Measurements from ENCODE around the gene NEXN.
"Not testable (repeated sequence)": the region's sequence is repeated elsewhere in the genome, so short reads cannot be mapped to it uniquely, and the experiment has no call there.

Gene NEXN

DNA sequence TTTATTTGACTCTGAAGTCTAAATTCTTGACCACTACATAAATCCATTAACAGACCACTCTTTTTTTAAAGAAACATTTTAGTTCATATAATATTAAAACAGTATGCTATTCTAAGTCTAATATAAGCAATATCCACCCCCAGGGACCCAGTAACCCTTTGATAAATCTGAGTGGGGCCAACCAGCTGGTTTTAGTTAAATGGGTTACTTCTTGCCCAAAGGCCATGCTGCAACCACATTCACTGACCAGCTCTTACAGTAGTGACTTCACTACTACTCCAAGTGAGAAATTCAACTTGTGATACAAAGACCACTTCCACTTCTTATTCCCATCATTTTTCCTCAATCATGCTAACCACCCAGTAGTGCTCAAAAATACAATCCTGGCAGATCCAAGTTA, 70.0 kb downstream of the NEXN start:
- Histone ChIP-seq H3K4me3 (no peak overlapping the region), H3K36me3 (replicated peaks) (peaks cover 100% of the 10 kb centered on the region), H3K4me1 (no peaks in the 10 kb centered on the region), H3K27me3 (ENCODE audit: low read depth) (no peaks in the 10 kb centered on the region), H3K9me3 (no peaks in the 10 kb centered on the region)
- in situ Hi-C loops (cut with MboI; ENCODE audit: low sequenced_read_pairs): no loop called here
- no peak for DNase-seq (ENCODE audit: low spot score in 2 of 2)

DNA sequence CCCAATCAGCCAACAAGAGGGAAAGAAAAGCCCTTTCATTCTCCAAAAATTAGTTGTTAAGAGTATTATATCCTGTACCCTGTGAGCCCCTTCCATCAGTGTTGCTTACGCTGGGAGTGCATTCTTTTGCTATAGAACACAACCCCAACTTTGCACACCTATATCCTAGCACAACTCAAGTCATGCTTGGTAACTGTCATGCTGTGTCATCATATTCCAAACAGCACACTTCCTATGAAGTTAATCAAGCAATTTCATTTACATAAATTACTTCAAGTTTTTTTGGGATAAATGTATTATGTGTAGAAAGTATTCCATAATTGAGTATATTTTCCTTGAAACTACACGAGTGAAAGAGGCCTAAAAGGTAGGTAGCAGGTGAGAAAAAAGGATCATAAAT, 70.4 kb downstream of the NEXN start:
- peaks cover 100% of the 10 kb centered on the region for H3K36me3 ChIP-seq (replicated peaks)
- no peak overlapping the region for H3K4me3 ChIP-seq
- H3K9me3 ChIP-seq: no peaks in the 10 kb centered on the region
- H3K27me3 ChIP-seq (ENCODE audit: low read depth): no peaks in the 10 kb centered on the region
- DNase-seq (ENCODE audit: low spot score in 2 of 2): no peak
- in situ Hi-C loops (cut with MboI; ENCODE audit: low sequenced_read_pairs): no loop called here
- no peaks in the 10 kb centered on the region for H3K4me1 ChIP-seq

DNA sequence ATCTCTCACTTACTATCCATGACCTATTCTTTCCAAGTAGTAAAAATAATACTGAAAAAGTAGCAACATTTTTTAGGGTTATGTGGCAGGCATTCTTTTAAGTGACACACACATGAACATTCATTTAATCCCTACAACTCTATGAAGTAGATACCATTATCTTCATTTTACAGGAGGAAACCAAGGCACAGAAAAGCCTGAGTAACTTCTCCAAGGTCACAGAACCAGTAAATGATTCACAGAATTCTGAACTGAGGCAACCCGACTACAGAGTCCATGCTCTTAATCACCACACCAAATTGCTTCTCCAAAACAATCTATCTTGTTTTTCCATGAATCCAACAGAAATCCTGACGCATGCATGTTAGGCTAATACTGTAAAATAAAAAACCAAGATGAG, 73.0 kb downstream of the NEXN start:
- DNase-seq (ENCODE audit: low spot score in 2 of 2): no peak
- peaks cover 100% of the 10 kb centered on the region for H3K36me3 ChIP-seq (replicated peaks)
- no peaks in the 10 kb centered on the region for H3K9me3 ChIP-seq
- no peaks in the 10 kb centered on the region for H3K27me3 ChIP-seq (ENCODE audit: low read depth)
- H3K4me3 ChIP-seq: no peak overlapping the region
- H3K4me1 ChIP-seq: no peaks in the 10 kb centered on the region
- in situ Hi-C loops (cut with MboI; ENCODE audit: low sequenced_read_pairs): no loop called here

DNA sequence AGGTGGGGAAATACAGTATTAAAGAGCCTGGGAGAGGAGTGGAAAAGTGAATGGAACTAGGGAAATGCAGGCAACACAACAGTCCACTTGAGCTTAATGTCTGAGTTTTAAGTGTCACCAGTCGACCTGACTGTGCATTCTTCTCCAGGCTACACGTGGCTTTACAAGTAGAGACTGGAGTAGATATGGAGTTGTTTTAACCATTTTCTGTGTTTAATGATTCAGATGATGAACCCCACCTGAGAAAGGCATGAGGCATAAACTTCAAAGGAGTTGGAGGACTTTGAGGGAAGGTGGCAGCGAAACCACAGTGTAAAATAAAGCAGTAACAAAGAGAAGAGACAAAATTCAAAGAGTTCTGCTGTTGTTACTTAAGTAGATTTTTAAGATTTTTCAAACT, 77.9 kb downstream of the NEXN start:
- DNase-seq (ENCODE audit: low spot score in 2 of 2): no peak
- Histone ChIP-seq H3K4me3 (no peak overlapping the region), H3K9me3 (no peaks in the 10 kb centered on the region), H3K4me1 (peaks cover 7% of the 10 kb centered on the region), H3K36me3 (replicated peaks) (peaks cover 99% of the 10 kb centered on the region), H3K27me3 (ENCODE audit: low read depth) (no peaks in the 10 kb centered on the region)
- in situ Hi-C loops (cut with MboI; ENCODE audit: low sequenced_read_pairs): no loop called here

DNA sequence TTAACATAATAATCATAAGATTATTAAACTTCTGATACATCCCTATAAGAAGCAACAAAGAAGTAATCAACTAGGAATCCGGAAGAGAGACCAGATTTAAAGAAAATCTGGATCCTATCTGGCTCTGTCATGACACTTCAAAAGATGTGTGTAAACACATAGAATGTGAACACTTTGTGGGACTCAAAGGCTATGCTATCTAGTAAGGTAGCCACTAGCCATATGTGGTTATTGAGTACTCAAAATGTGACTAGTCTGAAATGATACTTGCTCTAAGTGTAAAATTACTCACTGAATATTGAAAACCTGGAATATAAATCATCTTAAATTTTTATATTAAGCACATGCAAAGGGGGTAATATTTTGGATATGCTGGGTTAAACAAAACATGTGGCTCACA, 81.8 kb downstream of the NEXN start:
- no peak for DNase-seq (ENCODE audit: low spot score in 2 of 2)
- Histone ChIP-seq H3K27me3 (ENCODE audit: low read depth) (no peaks in the 10 kb centered on the region), H3K4me1 (peaks cover 21% of the 10 kb centered on the region), H3K9me3 (no peaks in the 10 kb centered on the region), H3K4me3 (no peak overlapping the region), H3K36me3 (replicated peaks) (peaks cover 73% of the 10 kb centered on the region)
- in situ Hi-C loops (cut with MboI; ENCODE audit: low sequenced_read_pairs): no loop called here

DNA sequence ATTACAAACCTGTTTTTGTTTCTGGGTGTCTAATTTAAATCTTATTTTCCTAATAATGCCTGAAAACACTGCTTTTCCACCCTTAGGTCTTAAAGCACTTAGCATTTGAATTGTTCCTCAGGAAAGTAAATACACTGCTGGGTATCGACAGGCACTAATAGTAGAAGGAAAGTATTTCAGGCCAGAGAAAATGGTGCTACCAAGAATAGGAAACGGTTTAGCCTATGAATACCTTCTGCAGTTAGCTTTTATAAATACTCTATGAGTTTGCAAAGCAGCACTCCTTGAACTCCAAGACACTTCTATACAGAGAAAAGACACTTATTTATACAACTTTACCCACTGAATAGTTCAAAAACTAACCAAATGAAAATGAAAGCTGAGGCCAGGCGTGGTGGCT, 83.7 kb downstream of the NEXN start:
- peaks cover 60% of the 10 kb centered on the region for H3K36me3 ChIP-seq (replicated peaks)
- DNase-seq (ENCODE audit: low spot score in 2 of 2): peak in 1 of 2 experiments; percentile 94

DNA sequence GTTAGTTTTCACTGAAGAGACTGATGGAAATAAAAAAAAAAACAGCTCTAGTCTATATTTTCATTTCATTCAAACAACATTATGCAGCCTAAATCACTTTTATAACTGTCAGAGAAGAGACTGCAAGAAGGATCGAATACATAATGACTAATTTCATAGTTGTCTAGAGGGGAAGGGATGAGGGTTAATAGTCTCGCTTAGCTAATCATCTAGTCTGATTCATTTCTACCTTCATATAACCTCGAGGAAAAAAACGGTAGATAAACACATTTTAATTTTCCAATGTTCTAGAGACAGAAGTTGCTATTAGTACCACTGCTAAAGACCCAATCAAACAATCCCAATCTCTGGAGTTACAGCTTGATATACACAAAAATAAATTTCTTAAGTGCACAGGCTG, 87.0 kb downstream of the NEXN start:
- Histone ChIP-seq H3K4me3 (peak overlapping the region; percentile 63), H3K4me1 (peaks cover 23% of the 10 kb centered on the region), H3K36me3 (replicated peaks) (peaks cover 36% of the 10 kb centered on the region), H3K27me3 (ENCODE audit: low read depth) (no peaks in the 10 kb centered on the region), H3K9me3 (no peaks in the 10 kb centered on the region)
- DNase-seq (ENCODE audit: low spot score in 2 of 2): no peak
- in situ Hi-C loops (cut with MboI; ENCODE audit: low sequenced_read_pairs): no loop called here

More for the DNA sequence above, 83.7 kb downstream of the NEXN start:
- in situ Hi-C loops (cut with MboI; ENCODE audit: low sequenced_read_pairs): no loop called here
- Histone ChIP-seq H3K9me3 (no peaks in the 10 kb centered on the region), H3K4me3 (no peak overlapping the region), H3K4me1 (peaks cover 26% of the 10 kb centered on the region), H3K27me3 (ENCODE audit: low read depth) (no peaks in the 10 kb centered on the region)

DNA sequence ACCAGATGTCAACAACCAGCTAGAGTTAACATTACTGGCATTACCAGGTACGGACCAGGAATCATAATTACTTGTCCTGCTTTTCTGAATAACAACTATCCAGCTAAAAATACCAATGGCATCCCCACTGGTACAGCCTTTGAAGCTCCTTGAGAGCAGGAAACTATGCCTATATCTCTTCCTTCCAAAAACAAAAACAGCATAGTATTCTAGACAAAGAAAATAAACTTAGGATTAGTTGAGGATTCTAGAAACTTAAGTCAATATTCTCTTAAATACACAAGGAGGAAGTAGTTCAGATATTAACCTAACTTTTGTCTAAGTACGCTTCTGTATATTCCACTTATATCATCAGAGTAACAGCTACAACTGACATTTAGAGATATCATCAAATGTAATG, 87.5 kb downstream of the NEXN start:
- H3K27me3 ChIP-seq (ENCODE audit: low read depth): no peaks in the 10 kb centered on the region
- H3K36me3 ChIP-seq (replicated peaks): peaks cover 31% of the 10 kb centered on the region
- H3K4me3 ChIP-seq: peak overlapping the region; percentile 63
- H3K9me3 ChIP-seq: no peaks in the 10 kb centered on the region
- no peak for DNase-seq (ENCODE audit: low spot score in 2 of 2)
- in situ Hi-C loops (cut with MboI; ENCODE audit: low sequenced_read_pairs): no loop called here
- H3K4me1 ChIP-seq: peaks cover 22% of the 10 kb centered on the region

DNA sequence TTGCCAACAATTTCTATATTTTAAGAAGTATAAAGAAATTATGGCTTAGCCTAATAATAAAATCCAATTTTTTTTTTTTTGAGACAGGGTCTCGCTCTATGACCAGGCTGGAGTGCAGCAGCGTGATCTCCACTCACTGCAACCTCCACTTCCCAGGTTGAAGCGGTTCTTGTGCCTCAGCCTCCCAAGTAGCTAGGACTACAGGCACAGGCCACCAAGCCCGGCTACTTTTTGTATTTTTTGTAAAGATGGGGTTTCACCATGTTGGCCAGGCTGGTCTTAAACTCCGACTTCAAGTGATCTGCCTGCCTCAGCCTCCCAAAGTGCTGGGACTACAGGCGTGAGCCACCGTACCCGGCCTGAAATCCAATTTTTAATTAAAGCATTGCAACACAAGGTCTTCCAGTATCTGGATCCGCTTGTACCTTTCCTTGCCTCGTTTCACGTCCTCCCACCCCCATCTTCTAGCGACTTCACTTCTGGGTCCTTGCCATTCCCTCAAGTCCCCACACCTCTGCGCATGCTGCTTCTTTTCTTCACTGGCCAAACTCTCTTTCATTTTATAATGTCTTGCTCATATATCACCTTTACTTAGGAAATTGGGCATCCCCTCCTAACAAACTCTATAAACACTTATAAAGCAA, 88.1 kb downstream of the NEXN start:
- Histone ChIP-seq H3K9me3 (no peaks in the 10 kb centered on the region), H3K27me3 (ENCODE audit: low read depth) (no peaks in the 10 kb centered on the region), H3K36me3 (replicated peaks) (peaks cover 26% of the 10 kb centered on the region), H3K4me1 (peaks cover 20% of the 10 kb centered on the region), H3K4me3 (peak overlapping the region; percentile 63)
- in situ Hi-C loops (cut with MboI; ENCODE audit: low sequenced_read_pairs): no loop called here
- DNase-seq (ENCODE audit: low spot score in 2 of 2): peak in 1 of 2 experiments; percentile 50

DNA sequence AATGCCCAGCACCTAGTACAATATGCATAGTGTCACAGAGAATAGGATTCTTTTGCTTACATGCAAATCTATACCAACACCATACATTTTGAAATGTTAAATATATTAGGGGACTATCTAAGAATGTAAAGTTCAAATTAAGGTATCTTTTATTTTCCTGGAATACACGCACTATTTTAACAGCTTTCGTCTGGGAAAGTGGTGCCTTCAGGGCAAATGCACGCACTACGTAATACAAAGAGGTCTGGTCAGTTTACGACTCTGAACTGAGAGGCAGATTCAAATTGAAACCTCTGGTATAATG, 89.5 kb downstream of the NEXN start:
- no peak for DNase-seq (ENCODE audit: low spot score in 2 of 2)
- in situ Hi-C loops (cut with MboI; ENCODE audit: low sequenced_read_pairs): no loop called here
- H3K4me1 ChIP-seq: peaks cover 27% of the 10 kb centered on the region
- H3K4me3 ChIP-seq: peak overlapping the region; percentile 63
- H3K27me3 ChIP-seq (ENCODE audit: low read depth): no peaks in the 10 kb centered on the region
- no peaks in the 10 kb centered on the region for H3K9me3 ChIP-seq
- H3K36me3 ChIP-seq (replicated peaks): peaks cover 26% of the 10 kb centered on the region

DNA sequence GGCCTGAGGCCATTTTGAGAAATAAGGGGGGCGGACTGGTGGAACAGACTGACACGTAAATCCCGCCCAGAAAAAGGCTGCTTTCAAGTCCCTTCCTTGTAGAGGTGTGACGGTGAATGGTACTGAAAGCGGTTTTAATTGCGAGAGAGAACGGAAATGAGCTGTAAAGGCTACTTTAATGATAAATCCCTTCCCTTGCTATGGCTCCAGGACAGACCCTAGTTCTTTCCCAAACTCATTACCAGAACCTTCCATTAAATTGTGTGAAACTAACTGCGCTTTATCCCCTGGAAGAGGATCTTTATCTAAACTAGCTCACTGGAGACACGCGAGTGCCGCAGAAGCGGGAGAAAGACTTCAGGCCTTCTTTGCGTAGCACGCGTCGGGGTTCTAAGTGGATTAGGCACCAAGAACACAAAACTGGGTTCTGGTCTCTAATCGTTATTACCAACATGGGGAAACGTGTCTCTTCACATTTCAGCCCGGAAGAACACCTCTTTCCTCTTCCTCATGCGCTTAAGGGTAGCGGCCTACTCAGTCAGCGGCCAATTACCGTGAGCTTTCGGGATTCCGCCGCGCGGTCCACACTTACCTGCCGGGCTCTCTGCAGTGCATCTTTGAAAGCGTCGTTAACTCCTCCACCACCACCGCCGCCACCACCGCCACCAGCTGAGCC, 90.0 kb downstream of the NEXN start:
- Histone ChIP-seq H3K36me3 (replicated peaks) (peaks cover 26% of the 10 kb centered on the region), H3K27me3 (ENCODE audit: low read depth) (no peaks in the 10 kb centered on the region), H3K4me1 (peaks cover 27% of the 10 kb centered on the region), H3K9me3 (no peaks in the 10 kb centered on the region), H3K4me3 (peak overlapping the region; percentile 63)
- peak; percentile 94 to 96 for DNase-seq (ENCODE audit: low spot score in 2 of 2)
- in situ Hi-C loops (cut with MboI; ENCODE audit: low sequenced_read_pairs): no loop called here

DNA sequence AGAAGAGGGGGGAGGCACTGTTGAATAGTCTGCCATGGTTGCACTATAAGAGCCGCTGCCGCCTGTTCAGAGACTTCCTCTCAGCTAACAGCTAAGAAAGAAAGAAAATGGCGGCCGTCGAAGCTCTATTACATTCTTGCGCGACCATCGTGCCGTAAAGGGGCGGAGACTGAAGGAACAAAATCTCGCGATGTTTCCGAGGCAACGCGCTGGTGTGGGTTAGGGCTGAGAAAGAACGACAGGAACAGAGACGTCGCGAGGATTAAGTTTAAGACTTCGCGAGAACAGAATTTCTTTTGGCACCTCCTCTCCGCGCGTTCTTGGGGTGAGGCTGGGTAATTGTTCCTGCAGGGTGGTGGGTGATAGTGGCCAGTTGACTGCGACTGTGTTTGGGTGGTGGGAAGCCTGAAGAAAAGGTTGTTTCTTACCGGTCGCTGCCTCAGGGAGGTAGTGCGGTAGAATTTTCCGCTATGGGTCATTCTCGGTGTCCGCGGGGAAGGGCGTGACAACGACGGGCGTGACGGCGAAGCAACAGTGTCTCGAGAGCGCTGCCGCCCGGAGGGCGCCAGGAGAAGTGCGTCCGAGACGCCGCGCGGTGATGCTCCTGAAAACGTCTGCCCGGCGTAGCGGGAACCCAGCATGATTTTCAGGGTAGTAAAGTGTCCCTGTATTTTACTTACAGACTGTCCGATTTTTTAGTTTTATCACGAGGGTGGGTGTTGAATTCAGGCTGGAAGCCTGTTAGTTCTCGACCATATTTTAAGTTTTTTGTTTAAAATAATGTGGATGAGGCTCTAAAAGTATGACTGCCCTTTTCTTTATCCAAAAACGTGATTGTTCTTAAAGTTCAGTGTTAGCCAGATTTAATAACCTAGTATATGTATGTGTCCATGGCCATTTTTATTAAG, 90.8 kb downstream of the NEXN start, which contains the start of gene FUBP1:
Gene FUBP1, minus strand, starts transcription at position 104 of the 908 bp plus-strand sequence. Its CDS starts 68 bp downstream, at position 36.
- peaks cover 32% of the 10 kb centered on the region for H3K4me1 ChIP-seq
- peak within 1 kb of the TSS; percentile 63 for H3K4me3 ChIP-seq
- DNase-seq (ENCODE audit: low spot score in 2 of 2): peak; percentile 96 to 99
- in situ Hi-C loops (cut with MboI; ENCODE audit: low sequenced_read_pairs): no loop called here
- no peaks in the 10 kb centered on the region for H3K27me3 ChIP-seq (ENCODE audit: low read depth)
- H3K36me3 ChIP-seq (replicated peaks): peaks cover 24% of the 10 kb centered on the region
- H3K9me3 ChIP-seq: no peaks in the 10 kb centered on the region

DNA sequence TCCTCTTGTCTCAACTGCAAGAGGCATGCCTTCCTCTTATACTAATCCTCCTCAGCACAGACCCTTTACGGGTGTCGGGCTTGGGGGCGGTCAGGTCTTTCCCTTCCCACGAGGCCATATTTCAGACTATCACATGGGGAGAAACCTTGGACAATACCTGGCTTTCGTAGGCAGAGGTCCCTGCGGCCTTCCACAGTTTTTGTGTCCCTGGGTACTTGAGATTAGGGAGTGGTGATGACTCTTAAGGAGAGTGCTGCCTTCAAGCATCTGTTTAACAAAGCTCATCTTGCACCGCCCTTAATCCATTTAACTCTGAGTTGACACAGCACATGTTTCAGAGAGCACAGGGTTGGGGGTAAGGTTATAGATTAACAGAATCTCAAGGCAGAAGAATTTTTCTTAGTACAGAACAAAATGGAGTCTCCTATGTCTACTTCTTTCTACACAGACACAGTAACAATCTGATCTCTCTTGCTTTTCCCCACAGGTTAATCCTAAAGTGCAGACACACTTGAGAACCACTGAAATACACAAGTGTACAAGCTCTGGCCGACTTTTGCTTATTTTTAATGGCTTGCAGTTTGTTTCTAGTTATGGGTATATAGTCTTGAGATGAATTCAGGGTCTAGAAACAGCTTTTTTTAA, 95.0 kb downstream of the NEXN start:
- DNase-seq (ENCODE audit: low spot score in 2 of 2): peak in 1 of 2 experiments; percentile 79
- H3K9me3 ChIP-seq; H3K36me3 ChIP-seq (replicated peaks); H3K27me3 ChIP-seq (ENCODE audit: low read depth); in situ Hi-C loops (cut with MboI; ENCODE audit: low sequenced_read_pairs); H3K4me3 ChIP-seq: not testable (repeated sequence)
- peaks cover 31% of the 10 kb centered on the region for H3K4me1 ChIP-seq

Data from HAP-1 (cell line).